Ascending aorta (tissue), 2 donors: ENCODE measurements around the gene IGFL1. TPM values are rescaled to one million over a fixed set of nuclear protein-coding genes. Genes with fewer than 3 reads are reported as not detected.
"Not testable (repeated sequence)": the region's sequence is repeated elsewhere in the genome, so short reads cannot be mapped to it uniquely, and the experiment has no call there.

Experiments
- DNase-seq, 2 donors: peaks; one replicate each; pipeline ENCODE4 v3.0.0-alpha.2; 2019; ENCODE audit warnings: low spot score in 2 of 2
- H3K27ac ChIP-seq, 2 donors: fragments of 200-600 bp; sonication (generic); one replicate each; pipeline ENCODE4 v1.5.1; 2016 to 2017; ENCODE audit warnings: mild to moderate bottlenecking in 1 of 2
- H3K27me3 ChIP-seq: fragments of 200-600 bp; sonication (generic); one replicate; pipeline ENCODE4 v1.5.1; 2017
- H3K36me3 ChIP-seq, 2 donors: fragments of 200-600 bp; sonication (generic); one replicate each; pipeline ENCODE4 v1.5.1; 2016
- H3K4me1 ChIP-seq, 2 donors: fragments of 200-600 bp; sonication (generic); one replicate each; pipeline ENCODE4 v1.5.1; 2016 to 2017; ENCODE audit warnings: mild to moderate bottlenecking in 1 of 2
- H3K4me3 ChIP-seq, 2 donors: fragments of 200-600 bp; sonication (generic); one replicate each; pipeline ENCODE4 v1.5.1; 2016 to 2017; ENCODE audit warnings: mild to moderate bottlenecking in 1 of 2
- H3K9me3 ChIP-seq, 2 donors: fragments of 200-600 bp; sonication (generic); one replicate each; pipeline ENCODE4 v1.5.1; 2016
- intact Hi-C: fragments of 100-400 bp; cut with DNase I; formaldehyde crosslinking; loops from one replicate; pipeline ENCODE4 v1.15.1; 2023
- total RNA-seq: library from RNA; depleted of rRNA; stranded (reverse); fragments of >200 nt; gene quantifications from one replicate; pipeline ENCODE4 v1.1.0, GENCODE V29; 2016
- TF ChIP-seq, protein P1 (sequence below), 3 experiments: fragments of 200-600 bp in 2 of 3; fragments of 450-650 bp in 1 of 3; sonication (generic) in 2 of 3; IDR thresholded peaks; one replicate each; pipeline ENCODE4 v1.5.1; 2016 to 2019; ENCODE audit warnings: antibody characterized with exemption in 3 of 3, mild to moderate bottlenecking in 1 of 3, moderate library complexity in 1 of 3

The IGFL1 gene
- total RNA-seq, 1 donor from 2014 or later, result not detected

DNA sequence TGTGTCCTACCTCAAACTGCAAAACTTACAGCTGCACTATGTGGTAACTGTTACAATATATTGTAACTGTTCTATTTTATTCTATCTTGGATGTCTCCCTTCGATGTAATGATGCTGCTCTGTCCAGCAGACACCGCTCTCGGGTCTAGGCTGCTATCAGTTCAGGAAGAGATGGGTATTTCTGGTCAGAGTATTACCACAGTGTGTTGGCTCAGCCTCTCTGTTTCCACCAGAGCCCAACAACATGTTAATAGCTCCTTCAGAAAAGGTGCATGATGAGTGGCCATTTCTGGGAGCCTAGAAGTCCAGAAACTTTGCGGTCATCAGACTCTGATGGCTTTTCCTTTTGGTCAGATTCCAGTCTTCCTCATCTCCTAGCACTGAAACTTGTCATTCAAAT, 35.9 kb upstream of the IGFL1 start:
- Histone ChIP-seq H3K4me1 (no peaks in the 10 kb centered on the region), H3K36me3 (no peaks in the 10 kb centered on the region), H3K27me3 (no peaks in the 10 kb centered on the region), H3K4me3 (no peak overlapping the region), H3K27ac (no peak overlapping the region), H3K9me3 (no peaks in the 10 kb centered on the region)
- TF ChIP-seq, protein P1, sequence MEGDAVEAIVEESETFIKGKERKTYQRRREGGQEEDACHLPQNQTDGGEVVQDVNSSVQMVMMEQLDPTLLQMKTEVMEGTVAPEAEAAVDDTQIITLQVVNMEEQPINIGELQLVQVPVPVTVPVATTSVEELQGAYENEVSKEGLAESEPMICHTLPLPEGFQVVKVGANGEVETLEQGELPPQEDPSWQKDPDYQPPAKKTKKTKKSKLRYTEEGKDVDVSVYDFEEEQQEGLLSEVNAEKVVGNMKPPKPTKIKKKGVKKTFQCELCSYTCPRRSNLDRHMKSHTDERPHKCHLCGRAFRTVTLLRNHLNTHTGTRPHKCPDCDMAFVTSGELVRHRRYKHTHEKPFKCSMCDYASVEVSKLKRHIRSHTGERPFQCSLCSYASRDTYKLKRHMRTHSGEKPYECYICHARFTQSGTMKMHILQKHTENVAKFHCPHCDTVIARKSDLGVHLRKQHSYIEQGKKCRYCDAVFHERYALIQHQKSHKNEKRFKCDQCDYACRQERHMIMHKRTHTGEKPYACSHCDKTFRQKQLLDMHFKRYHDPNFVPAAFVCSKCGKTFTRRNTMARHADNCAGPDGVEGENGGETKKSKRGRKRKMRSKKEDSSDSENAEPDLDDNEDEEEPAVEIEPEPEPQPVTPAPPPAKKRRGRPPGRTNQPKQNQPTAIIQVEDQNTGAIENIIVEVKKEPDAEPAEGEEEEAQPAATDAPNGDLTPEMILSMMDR (IDR thresholded peaks at IDR 0.05), result no peak
- no peak for DNase-seq
- intact Hi-C loops, result no loop called here

GRCh38 chr19:46195104-46195503, 34.4 kb upstream of the IGFL1 start:
- H3K27ac ChIP-seq, result no peak overlapping the region
- no peaks in the 10 kb centered on the region for H3K4me1 ChIP-seq
- DNase-seq, result no peak
- H3K36me3 ChIP-seq, result no peaks in the 10 kb centered on the region
- H3K27me3 ChIP-seq, result no peaks in the 10 kb centered on the region
- intact Hi-C loops, result no loop called here
- H3K4me3 ChIP-seq, result no peak overlapping the region
- TF ChIP-seq, protein P1 (IDR thresholded peaks at IDR 0.05), result no peak
- H3K9me3 ChIP-seq, result no peaks in the 10 kb centered on the region

GRCh38 chr19:46195919-46196318, 33.6 kb upstream of the IGFL1 start:
- H3K27ac ChIP-seq, H3K27me3 ChIP-seq, H3K4me1 ChIP-seq, DNase-seq, H3K36me3 ChIP-seq, intact Hi-C loops, H3K4me3 ChIP-seq, H3K9me3 ChIP-seq: not testable (repeated sequence)

DNA sequence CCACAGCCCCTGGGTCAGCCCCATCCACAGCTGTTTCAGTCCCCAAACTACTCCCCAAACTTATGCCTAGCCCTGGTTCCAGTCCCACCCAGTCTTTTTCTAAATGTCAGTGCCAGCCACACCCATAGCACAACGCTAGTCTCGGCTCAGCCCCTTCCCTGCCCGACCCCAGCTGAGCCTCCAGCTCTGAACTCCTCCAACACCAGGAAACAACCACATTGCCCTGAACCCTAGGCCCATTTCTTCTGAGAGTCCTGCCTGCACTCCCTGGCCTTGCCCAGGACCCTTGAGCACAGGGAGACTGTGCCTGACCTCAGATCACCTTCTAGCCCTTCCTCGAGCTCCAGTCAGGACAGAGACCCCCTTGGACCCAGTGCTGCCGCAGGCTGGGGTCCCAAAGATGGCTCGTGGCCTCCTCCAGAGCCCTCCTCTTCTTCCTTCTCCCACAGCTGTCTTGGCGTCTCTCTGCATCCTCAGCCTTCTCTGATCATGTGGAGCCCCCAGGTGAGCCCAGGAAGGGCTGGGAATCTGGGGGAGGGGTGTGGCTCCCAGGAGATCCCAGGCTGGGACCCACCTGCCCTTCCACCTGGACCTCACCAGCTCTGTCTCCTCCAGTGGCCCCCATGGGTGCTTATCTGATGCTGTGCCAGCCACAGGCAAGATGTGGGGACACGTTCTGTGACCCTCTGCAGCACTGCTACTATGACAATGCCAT, 33.0 kb upstream of the IGFL1 start:
- TF ChIP-seq, protein P1 (IDR thresholded peaks at IDR 0.05), result no peak
- no peaks in the 10 kb centered on the region for H3K9me3 ChIP-seq
- no peak overlapping the region for H3K27ac ChIP-seq
- intact Hi-C loops, result no loop called here
- DNase-seq, result no peak
- H3K36me3 ChIP-seq, result no peaks in the 10 kb centered on the region
- H3K4me1 ChIP-seq, result no peaks in the 10 kb centered on the region
- H3K27me3 ChIP-seq, result no peaks in the 10 kb centered on the region
- H3K4me3 ChIP-seq, result no peak overlapping the region

DNA sequence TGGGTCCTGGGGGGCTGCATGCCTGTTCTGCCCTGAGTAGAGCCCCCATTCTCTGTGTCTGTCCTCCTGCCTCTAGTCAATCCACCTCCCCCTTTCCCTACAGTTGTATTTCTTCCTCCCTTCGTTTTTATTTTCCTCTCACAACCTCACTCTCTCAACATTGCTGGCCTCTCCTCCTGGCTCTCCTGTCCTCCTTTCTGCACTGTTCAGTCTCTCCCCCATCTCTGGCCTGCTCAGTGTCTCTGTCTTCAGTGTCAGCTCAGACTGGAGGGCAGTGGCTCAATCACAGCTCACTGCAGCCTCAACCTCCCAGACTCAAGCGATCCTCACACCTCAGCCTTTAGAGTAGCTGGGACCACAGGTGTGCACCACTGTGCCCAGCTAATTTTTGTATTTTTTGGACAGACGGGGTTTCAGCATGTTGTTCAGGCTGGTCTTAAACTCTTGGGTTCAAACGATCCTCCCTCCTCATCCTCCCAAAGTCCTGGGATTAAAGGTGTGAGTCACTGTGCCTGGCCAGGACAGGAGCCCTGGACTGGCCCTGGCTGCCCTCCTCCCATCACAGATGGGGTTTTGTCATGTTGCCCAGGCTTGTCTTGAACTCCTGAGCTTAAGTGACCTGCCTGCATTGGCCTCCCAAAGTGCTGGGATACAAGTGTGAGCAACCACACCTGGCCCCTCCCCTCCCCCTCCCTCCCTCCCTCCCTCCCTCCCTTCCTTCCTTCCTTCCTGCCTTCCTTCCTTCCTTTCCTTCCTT, 32.0 kb upstream of the IGFL1 start:
- H3K36me3 ChIP-seq, result no peaks in the 10 kb centered on the region
- DNase-seq, result no peak
- H3K4me1 ChIP-seq, result no peaks in the 10 kb centered on the region
- intact Hi-C loops, result no loop called here
- no peaks in the 10 kb centered on the region for H3K27me3 ChIP-seq
- no peaks in the 10 kb centered on the region for H3K9me3 ChIP-seq
- no peak overlapping the region for H3K4me3 ChIP-seq
- H3K27ac ChIP-seq, result no peak overlapping the region
- TF ChIP-seq, protein P1 (IDR thresholded peaks at IDR 0.05), result no peak

DNA sequence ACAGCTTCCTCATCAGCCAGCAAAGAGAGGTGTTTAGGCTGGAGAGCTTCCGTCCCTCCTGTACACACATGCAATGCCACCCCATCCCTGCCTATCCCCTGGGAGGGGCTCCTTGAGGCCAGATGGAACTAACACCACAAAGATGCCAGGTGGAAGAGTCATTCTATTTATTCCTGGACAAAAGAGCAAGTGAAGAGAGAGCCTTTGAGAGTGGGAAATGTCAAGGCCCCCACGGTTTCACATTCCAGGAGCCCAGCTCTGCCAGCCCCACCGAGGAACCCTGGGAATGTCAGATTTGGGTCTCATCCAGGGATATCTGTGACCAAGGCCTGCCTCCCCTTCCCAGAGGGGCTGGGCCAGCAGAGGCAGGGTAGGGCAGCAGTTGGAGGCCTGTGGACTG, 30.8 kb upstream of the IGFL1 start:
- TF ChIP-seq, protein P1 (IDR thresholded peaks at IDR 0.05), result no peak
- H3K4me1 ChIP-seq, result no peaks in the 10 kb centered on the region
- DNase-seq, result no peak
- no peak overlapping the region for H3K27ac ChIP-seq
- no peak overlapping the region for H3K4me3 ChIP-seq
- H3K9me3 ChIP-seq, result no peaks in the 10 kb centered on the region
- intact Hi-C loops, result no loop called here
- no peaks in the 10 kb centered on the region for H3K27me3 ChIP-seq
- H3K36me3 ChIP-seq, result no peaks in the 10 kb centered on the region
